WI38 (cell line): ENCODE data around the gene NDUFB4.
"Not testable (repeated sequence)": the region's sequence is repeated elsewhere in the genome, so short reads cannot be mapped to it uniquely, and the experiment has no call there.

ENCODE experiments used
- H3K4me3 ChIP-seq: 2 replicates; pipeline ENCODE4 v1.5.1; 2011; ENCODE audit warnings: low read depth, mild to moderate bottlenecking, control low read depth, low read length
- TF ChIP-seq, protein P1 (sequence below): IDR thresholded peaks from 2 replicates; pipeline ENCODE4 v1.5.1; 2012; ENCODE audit warnings: low read depth, mild to moderate bottlenecking, control low read depth, low read length

Gene NDUFB4

DNA sequence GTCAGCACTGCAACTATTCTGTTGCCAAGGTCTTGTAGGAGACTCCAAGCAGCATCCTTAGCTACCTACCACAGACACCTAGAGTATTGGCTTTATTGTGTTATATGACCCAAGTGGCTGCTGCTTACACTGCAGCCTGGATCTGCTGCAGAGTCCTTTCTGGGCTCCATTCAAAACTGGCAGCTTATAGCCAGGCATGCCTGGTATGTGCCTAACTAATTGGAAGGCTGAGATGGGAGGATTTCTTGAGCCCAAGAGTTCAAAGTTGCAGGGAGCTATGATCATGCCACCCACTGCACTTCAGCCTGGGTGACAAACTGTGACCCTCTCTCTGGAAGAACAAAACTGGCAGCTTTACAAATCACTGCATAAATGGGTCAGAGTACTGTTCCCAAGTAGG, 8.6 kb downstream of the NDUFB4 start:
- no peak overlapping the region for H3K4me3 ChIP-seq
- TF ChIP-seq, protein P1, sequence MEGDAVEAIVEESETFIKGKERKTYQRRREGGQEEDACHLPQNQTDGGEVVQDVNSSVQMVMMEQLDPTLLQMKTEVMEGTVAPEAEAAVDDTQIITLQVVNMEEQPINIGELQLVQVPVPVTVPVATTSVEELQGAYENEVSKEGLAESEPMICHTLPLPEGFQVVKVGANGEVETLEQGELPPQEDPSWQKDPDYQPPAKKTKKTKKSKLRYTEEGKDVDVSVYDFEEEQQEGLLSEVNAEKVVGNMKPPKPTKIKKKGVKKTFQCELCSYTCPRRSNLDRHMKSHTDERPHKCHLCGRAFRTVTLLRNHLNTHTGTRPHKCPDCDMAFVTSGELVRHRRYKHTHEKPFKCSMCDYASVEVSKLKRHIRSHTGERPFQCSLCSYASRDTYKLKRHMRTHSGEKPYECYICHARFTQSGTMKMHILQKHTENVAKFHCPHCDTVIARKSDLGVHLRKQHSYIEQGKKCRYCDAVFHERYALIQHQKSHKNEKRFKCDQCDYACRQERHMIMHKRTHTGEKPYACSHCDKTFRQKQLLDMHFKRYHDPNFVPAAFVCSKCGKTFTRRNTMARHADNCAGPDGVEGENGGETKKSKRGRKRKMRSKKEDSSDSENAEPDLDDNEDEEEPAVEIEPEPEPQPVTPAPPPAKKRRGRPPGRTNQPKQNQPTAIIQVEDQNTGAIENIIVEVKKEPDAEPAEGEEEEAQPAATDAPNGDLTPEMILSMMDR: no peak

DNA sequence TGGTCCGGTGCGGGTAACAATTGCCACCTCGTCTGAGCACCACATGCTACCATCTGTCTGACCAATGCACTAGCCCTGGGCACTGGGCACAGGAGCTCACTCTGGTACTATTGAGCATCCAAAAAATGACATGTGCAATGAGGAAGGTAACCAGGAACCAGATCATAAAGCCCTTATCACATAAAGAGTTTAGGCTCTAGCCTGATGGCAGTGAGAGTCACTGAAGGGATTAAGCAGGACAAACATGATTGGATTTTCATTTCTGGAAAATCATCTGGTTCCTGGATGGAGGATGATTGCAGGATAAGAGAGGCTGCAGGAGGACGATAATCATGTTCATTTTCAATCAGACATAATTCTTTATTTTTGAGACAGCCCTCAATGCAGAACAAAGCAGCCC, 12.4 kb downstream of the NDUFB4 start:
- H3K4me3 ChIP-seq: no peak overlapping the region
- TF ChIP-seq, protein P1: no peak

DNA sequence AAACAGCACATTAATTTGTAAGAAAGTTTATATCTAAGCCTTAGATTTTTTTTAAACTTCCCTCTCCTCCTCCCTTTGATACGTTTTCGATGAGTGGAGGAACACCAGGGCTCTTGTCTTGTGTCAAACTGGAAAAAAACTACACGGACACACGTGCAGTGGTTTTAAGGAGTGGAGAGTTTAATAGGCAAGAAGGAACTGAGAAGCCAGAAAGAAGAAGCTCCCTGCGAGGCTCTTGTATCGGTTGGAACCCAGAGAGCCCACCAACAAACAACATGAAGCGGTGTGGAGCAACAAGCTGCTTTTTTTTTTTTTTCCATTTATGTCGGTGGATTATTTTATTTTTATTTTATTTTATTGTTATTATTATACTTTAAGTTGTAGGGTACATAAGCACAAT, 18.6 kb downstream of the NDUFB4 start:
- TF ChIP-seq, protein P1: no peak

DNA sequence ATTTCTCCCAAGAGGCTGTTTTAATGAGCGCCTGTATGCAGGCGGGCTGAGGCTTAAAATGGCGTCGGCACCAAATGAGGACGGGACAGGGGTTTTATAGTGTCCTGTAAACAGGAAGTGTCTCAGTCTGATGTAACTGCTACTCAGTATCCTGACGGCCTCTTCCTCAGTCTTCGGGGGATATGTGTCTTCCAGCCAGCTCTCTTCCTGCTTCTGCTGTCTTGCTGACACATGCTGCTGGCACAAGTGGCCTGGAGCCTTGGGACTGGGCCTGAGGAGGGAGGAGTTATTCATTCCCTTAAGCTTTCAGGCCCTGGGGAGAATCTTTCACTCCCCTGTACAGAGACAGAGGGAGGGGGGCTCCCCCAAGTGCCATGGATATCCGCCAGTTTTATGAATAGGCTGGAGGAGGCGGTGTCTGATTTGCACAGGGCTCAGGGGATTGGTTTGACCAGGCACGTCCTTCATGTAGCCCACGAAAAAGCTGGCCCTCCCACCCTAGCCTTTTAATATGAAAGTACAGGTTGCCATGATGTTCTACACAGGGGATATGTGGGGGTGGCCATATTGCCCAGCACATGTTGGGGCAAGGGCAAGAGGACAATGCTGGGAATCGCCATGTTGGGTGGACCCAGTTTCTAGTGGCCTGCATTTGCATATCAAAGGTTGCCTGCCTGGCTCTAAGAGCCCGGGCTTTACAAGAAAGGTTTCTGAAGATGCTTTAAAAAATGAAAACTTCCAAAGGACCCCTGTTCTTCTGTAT, 19.9 kb downstream of the NDUFB4 start:
- TF ChIP-seq, protein P1: no peak
- no peak overlapping the region for H3K4me3 ChIP-seq

More for the DNA sequence above, 18.6 kb downstream of the NDUFB4 start:
- no peak overlapping the region for H3K4me3 ChIP-seq

DNA sequence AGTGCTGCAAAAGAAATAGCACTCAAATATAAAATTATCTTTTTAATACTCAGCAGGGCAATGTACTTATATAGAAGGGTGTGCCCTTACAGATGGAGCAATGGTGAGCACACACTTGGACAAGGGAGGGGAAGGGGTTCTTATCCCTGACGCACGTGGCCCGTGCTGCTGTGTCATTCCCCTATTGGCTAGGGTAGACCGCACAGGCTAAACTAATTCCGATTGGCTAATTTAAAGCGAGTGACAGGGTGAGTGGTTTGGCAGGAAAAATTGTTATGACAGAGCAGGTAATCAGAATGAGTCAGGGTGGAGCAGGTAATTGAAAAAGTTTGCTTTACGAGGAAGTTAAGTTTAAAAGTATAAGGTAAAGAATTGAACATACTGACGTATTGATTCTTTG, 20.6 kb downstream of the NDUFB4 start:
- not testable (repeated sequence) for H3K4me3 ChIP-seq

DNA sequence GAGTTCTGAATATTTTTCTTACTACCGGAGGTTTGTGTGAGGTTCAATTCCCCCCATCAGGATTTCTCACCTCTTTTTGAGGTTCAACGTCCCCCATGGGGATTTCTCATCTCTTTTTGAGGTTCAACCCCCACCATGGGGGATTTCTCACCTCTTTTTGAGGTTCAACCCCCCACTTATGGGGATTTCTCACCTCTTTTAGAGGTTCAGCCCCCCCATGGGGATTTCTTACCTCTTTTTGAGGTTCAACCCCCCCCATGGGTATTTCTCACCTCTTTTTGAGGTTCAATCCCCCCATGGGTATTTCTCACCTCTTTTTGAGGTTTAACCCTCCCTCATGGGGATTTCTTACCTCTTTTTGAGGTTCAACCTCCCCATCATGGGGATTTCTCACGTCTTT, 26.3 kb downstream of the NDUFB4 start:
- TF ChIP-seq, protein P1: no peak
- no peak overlapping the region for H3K4me3 ChIP-seq

DNA sequence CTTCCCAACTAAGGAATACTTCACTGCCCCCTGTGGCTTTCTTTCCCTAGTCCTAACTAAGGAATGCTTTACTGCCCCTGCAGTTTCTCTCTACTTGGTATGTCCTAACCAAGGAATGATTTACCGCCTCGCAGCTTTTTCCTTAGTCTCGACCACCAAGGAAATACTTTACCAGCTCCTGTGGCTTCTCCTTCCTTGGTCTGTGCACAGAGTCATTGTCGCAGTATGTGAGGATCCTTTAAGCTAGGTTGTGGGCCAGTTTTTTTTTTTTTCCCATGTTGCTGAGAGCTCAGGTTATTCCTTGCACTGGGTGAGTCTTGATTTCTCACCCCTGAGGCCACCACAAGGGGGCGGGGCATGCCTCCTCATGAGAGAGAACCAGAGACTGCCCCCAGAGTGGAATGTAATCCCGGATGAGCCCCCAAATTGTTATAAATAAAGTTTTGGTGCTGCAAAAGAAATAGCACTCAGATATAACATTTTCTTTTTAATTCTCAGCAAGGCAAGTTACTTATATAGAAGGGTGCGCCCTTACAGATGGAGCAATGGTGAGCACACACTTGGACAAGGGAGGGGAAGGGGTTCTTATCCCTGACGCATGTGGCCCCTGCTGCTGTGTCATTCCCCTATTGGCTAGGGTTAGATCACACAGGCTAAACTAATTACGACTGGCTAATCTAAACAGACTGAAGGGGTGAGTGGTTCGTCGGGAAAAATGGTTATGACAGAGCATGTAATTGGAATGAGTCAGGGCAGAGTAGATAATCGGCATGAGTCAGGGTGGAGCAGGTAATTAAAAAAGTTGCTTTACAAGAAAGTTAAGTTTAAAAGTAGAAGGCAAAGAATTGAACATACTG, 27.0 kb downstream of the NDUFB4 start:
- H3K4me3 ChIP-seq: no peak overlapping the region
- TF ChIP-seq, protein P1: 0 out of 2 replicates have a peak, but pooled peaks have one; percentile 7
